DND-41 (cell line): Measurements from ENCODE around the gene CD300LG.
A peak's percentile ranks its signal among the peaks of the same experiment; 100 is the strongest.

Experiments used
- ATAC-seq: fragments of 200-7000 bp; cut with Tn5 transposase; 3 replicates; pipeline ENCODE4 v1.9.1; 2021; ENCODE audit warnings: low read depth; ENCODE audit not compliant: insufficient read depth
- DNase-seq: peaks from one replicate; pipeline ENCODE4 v3.0.0-alpha.2; 2020
- H2AFZ ChIP-seq: 2 replicates; pipeline ENCODE4 v1.6.0; 2012; ENCODE audit warnings: low read depth, low read length
- H3K27ac ChIP-seq: 2 replicates; pipeline ENCODE4 v1.5.1; 2012; ENCODE audit warnings: low read length, inconsistent platforms
- H3K27me3 ChIP-seq: fragments of 200-600 bp; sonication (generic); 2 replicates; pipeline ENCODE4 v1.6.0; 2012; ENCODE audit warnings: low read length, mild to moderate bottlenecking, inconsistent platforms; ENCODE audit not compliant: insufficient read depth, poor library complexity
- H3K36me3 ChIP-seq: 2 replicates; pipeline ENCODE4 v1.5.1; 2012; ENCODE audit warnings: low read length, inconsistent platforms; ENCODE audit not compliant: insufficient read depth
- H3K4me1 ChIP-seq: 2 replicates; pipeline ENCODE4 v1.5.1; 2012; ENCODE audit warnings: mild to moderate bottlenecking, low read length; ENCODE audit not compliant: insufficient read depth
- H3K4me2 ChIP-seq: 2 replicates; pipeline ENCODE4 v1.6.0; 2012; ENCODE audit warnings: mild to moderate bottlenecking, moderate library complexity, low read length, inconsistent platforms; ENCODE audit not compliant: insufficient read depth
- H3K4me3 ChIP-seq, 2 experiments: fragments of 200-600 bp in 1 of 2; shearing (Covaris generic) in 1 of 2; 2 replicates each; pipeline ENCODE4 v1.5.1; 2012 to 2016; ENCODE audit warnings: inconsistent platforms in 2 of 2, low read length in 2 of 2, mild to moderate bottlenecking in 2 of 2, low read depth in 1 of 2, moderate library complexity in 1 of 2
- H3K79me2 ChIP-seq: 2 replicates; pipeline ENCODE4 v1.6.0; 2012; ENCODE audit warnings: low read length, inconsistent platforms; ENCODE audit not compliant: insufficient read depth
- H3K9ac ChIP-seq: 2 replicates; pipeline ENCODE4 v1.6.0; 2012; ENCODE audit warnings: low read depth, mild to moderate bottlenecking, inconsistent platforms, low read length, moderate library complexity
- H3K9me3 ChIP-seq: 2 replicates; pipeline ENCODE4 v1.5.1; 2012; ENCODE audit warnings: low read length, moderate library complexity, mild to moderate bottlenecking, inconsistent platforms; ENCODE audit not compliant: insufficient read depth, severe bottlenecking
- H4K20me1 ChIP-seq: 2 replicates; pipeline ENCODE4 v1.6.0; 2012; ENCODE audit warnings: low read length; ENCODE audit not compliant: insufficient read depth
- CTCF ChIP-seq: IDR thresholded peaks from 2 replicates; pipeline ENCODE4 v1.5.1; 2012; ENCODE audit warnings: borderline replicate concordance, low read length, moderate library complexity, mild to moderate bottlenecking; ENCODE audit not compliant: poor library complexity, severe bottlenecking; ENCODE audit errors: extremely low read depth
- EZH2 ChIP-seq: IDR thresholded peaks from 3 replicates; pipeline ENCODE4 v1.6.1; 2012; ENCODE audit warnings: borderline replicate concordance, low read depth, mild to moderate bottlenecking, moderate library complexity, low read length, inconsistent platforms; ENCODE audit not compliant: severe bottlenecking

CD300LG gene

DNA sequence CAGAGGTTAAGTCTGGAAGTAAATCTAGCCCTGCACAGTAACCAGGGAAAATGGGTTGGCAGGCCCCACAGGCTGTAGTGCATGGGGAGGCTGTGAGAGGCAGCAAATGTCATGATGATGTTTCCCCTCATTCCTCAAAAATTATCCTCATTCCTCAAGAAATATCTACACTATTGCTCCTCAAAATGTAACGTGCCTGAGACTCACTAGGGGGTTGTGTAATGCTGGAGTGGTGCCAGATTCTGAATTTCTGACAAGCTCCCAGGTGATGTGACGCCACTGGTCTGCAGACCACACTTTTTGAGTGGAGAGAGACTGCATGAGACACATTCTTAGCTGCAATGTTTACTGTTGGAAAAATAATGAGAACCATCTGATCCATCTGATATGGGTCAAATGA lies 12.9 kb upstream of the CD300LG start:
- no peaks in the 10 kb centered on the region for H4K20me1 ChIP-seq
- no peak overlapping the region for H3K27ac ChIP-seq
- no peaks in the 10 kb centered on the region for H3K9me3 ChIP-seq
- H3K79me2 ChIP-seq, result no peaks in the 10 kb centered on the region
- DNase-seq, result no peak
- no peak overlapping the region for H3K9ac ChIP-seq
- H3K36me3 ChIP-seq, result no peaks in the 10 kb centered on the region
- no peak for ATAC-seq
- no peaks in the 10 kb centered on the region for H3K4me1 ChIP-seq
- H2AFZ ChIP-seq, result no peak overlapping the region
- no peak for TF ChIP-seq CTCF
- TF ChIP-seq EZH2, result no peak
- no peak overlapping the region for H3K4me3 ChIP-seq
- H3K27me3 ChIP-seq, result peaks cover 14% of the 10 kb centered on the region
- no peak overlapping the region for H3K4me2 ChIP-seq

DNA sequence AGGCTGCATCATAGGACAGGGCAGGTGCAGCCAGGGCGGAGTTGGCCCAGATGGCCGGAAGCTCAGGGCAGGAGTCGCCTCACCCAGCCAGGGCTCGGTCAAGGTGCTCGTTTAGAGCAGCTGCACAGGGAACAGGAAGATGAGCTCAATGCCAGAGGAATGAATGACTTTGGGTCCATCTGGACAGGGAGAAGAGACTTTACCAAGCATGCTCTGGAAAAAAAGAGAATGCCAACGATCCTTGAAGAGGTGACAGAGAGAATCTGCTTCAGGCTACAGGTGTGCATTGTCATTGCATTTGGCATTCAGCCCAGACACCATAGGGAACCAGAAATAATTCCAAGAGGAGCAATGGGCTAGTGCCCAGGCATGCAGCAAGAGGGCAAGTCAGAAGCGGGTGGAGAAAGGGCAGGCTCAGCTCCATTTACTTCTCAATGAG lies 7.3 kb upstream of the CD300LG start:
- no peak for ATAC-seq
- Histone ChIP-seq H3K9ac (no peak overlapping the region), H3K36me3 (no peaks in the 10 kb centered on the region), H4K20me1 (0 out of 2 replicates have a peak, but pooled peaks cover 4% of the 10 kb centered on the region), H3K4me2 (no peak overlapping the region), H3K27ac (no peak overlapping the region), H3K9me3 (no peaks in the 10 kb centered on the region), H3K79me2 (no peaks in the 10 kb centered on the region), H3K4me1 (no peaks in the 10 kb centered on the region), H2AFZ (no peak overlapping the region), H3K4me3 (no peak overlapping the region), H3K27me3 (peaks cover 11% of the 10 kb centered on the region)
- no peak for DNase-seq
- TF ChIP-seq EZH2 (no peak), CTCF (no peak)

- Histone ChIP-seq H3K4me2 (no peak overlapping the region), H3K9ac (no peak overlapping the region)
- no peak for DNase-seq
These were observed 6.2 kb upstream of the CD300LG start for GRCh38 chr17:43840814-43841213.

More at GRCh38 chr17:43840814-43841213, 6.2 kb upstream of the CD300LG start:
- Histone ChIP-seq H2AFZ (no peak overlapping the region), H3K27me3 (peaks cover 11% of the 10 kb centered on the region), H3K4me3 (no peak overlapping the region), H4K20me1 (0 out of 2 replicates have a peak, but pooled peaks cover 4% of the 10 kb centered on the region), H3K79me2 (no peaks in the 10 kb centered on the region), H3K9me3 (no peaks in the 10 kb centered on the region), H3K36me3 (no peaks in the 10 kb centered on the region), H3K4me1 (no peaks in the 10 kb centered on the region), H3K27ac (no peak overlapping the region)
- ATAC-seq, result no peak
- TF ChIP-seq CTCF (peak; percentile 25), EZH2 (no peak)
